ENCODE results near the gene TMEM130. TPM values are rescaled to one million over a fixed set of nuclear protein-coding genes. Genes with fewer than 3 reads are reported as not detected.
"Not testable (repeated sequence)": the region's sequence is repeated elsewhere in the genome, so short reads cannot be mapped to it uniquely, and the experiment has no call there.

Gene TMEM130
- total RNA-seq, 4 donors from 2014 or later, result 0.30 to 5.7 (median 1.8) TPM

DNA sequence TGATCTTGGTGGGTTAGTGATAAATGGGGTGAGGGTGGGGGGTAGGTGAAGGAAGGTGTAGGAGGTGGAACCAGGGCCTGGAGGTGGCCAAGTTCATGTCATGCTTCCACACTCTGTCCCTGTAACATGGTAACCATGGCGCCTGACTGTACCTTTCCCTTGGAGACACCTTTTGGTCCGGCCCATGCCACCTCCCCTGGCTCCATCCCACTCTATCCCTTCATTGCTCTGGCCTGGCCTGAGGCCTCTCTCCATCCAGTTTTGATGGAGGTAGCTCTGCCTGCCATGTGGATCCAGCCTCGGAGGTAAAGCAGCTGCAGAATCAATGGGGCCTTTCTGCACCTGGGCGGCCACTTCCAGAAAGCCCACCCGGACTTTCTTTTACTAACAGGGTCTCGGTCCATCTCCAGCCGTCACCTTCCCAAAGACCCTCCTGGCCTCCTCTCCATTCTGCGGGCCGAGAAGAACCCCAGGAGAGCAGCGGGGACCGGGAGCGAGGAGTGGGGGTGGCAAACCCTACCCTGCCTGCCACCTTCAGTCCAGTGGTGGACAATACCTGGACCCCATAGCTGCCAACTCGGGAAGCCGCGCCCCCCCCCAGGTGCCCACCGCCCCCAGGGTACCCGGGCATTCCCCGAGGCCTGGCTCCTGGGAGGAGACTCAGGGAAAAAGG is 8.0 kb upstream of the TMEM130 start:
- 23 to 31% methylated on average over 13 to 17 of the region's 18 CpGs for WGBS, 2 donors
- peaks cover 0 to 24% (median 10%) of the 10 kb centered on the region in 4 donors for H3K4me1 ChIP-seq
- peak overlapping the region; percentile 93 to 100 (median 96) for H3K4me3 ChIP-seq
- H3K36me3 ChIP-seq, result peaks cover 0 to 20% (median 0%) of the 10 kb centered on the region in 3 donors
- TF ChIP-seq, protein P1, sequence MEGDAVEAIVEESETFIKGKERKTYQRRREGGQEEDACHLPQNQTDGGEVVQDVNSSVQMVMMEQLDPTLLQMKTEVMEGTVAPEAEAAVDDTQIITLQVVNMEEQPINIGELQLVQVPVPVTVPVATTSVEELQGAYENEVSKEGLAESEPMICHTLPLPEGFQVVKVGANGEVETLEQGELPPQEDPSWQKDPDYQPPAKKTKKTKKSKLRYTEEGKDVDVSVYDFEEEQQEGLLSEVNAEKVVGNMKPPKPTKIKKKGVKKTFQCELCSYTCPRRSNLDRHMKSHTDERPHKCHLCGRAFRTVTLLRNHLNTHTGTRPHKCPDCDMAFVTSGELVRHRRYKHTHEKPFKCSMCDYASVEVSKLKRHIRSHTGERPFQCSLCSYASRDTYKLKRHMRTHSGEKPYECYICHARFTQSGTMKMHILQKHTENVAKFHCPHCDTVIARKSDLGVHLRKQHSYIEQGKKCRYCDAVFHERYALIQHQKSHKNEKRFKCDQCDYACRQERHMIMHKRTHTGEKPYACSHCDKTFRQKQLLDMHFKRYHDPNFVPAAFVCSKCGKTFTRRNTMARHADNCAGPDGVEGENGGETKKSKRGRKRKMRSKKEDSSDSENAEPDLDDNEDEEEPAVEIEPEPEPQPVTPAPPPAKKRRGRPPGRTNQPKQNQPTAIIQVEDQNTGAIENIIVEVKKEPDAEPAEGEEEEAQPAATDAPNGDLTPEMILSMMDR (IDR thresholded peaks at IDR 0.05), result no peak
- no peak for TF ChIP-seq POLR2A (IDR thresholded peaks at IDR 0.05)
- no peak for TF ChIP-seq EP300 (IDR thresholded peaks at IDR 0.05)
- H3K27ac ChIP-seq, result peak overlapping the region; percentile 83 to 99 (median 96)
- no peaks in the 10 kb centered on the region for H3K27me3 ChIP-seq
- no peaks in the 10 kb centered on the region for H3K9me3 ChIP-seq
- DNase-seq (ENCODE audit: low spot score in 2 of 2), result no peak

DNA sequence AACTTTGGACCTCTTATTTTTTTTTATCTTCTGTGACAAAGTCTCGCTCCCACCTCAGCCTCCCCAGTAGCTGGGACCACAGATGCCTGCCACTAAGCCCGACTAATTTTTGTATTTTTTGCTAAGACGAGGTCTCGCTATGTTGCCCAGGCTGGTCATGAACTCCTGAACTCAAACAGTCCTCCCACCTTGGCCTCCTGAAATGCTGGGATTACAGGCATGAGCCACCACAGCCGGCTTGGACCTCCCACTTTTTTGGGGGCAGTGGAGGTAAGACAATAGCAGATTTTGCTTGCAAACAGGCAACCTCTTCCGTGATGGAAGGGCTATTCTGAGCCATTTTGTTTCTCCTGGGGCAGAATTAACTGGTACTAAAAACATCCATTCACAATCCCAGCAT is 7.3 kb upstream of the TMEM130 start:
- no peak for DNase-seq (ENCODE audit: low spot score in 2 of 2)
- Histone ChIP-seq H3K27me3 (no peaks in the 10 kb centered on the region), H3K36me3 (peaks cover 0 to 13% (median 0%) of the 10 kb centered on the region in 3 donors), H3K4me3 (no peak overlapping the region), H3K4me1 (peaks cover 0 to 24% (median 10%) of the 10 kb centered on the region in 4 donors), H3K27ac (no peak overlapping the region), H3K9me3 (no peaks in the 10 kb centered on the region)
- no peak for TF ChIP-seq POLR2A (IDR thresholded peaks at IDR 0.05)
- no peak for TF ChIP-seq EP300 (IDR thresholded peaks at IDR 0.05)
- TF ChIP-seq, protein P1 (IDR thresholded peaks at IDR 0.05), result no peak
- 78 to 80% methylated on average over 6 of the region's 6 CpGs for WGBS, 2 donors

DNA sequence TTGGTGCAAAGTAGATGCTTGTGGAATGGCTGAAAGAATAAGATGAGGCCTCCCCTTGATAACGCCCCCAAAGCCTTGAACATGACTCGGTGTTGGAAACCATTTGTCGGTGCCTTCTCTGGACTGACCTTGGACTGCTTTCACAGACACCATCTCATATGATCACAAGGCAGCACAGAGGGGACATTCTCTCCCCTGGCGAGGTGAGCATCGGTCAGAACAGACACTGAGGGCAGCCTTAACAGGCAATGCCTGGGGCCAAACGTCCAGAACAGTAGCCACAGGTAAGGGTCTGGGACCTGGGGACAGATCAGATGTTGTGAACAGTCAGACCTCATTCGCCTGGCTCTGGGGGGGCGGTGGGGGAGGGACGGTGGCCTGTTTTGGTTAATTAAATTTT is 5.7 kb upstream of the TMEM130 start:
- no peak for DNase-seq (ENCODE audit: low spot score in 2 of 2)

DNA sequence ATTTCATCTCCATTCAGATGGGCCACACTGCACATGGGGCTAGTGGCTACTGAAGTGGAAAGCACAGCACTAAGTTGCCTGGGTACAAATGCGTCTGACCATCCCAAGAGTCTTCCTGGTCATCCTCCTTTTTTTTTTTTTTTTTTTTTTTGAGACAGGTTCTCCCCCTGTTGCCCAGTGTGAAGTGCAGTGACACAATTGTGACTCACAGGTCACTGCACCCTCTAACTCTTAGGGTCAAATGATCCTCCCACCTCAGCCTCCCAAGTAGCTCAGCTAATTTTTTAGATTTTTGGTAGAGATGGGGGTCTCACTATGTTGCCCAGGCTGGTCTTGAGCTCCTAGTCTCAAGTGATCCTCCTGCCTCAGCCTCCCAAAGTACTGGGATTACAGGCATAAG is 5.1 kb upstream of the TMEM130 start:
- TF ChIP-seq, protein P1 (IDR thresholded peaks at IDR 0.05), result no peak
- TF ChIP-seq EP300 (IDR thresholded peaks at IDR 0.05) (no peak), POLR2A (IDR thresholded peaks at IDR 0.05) (no peak)
- Histone ChIP-seq H3K27ac (no peak overlapping the region), H3K36me3 (no peaks in the 10 kb centered on the region), H3K4me1 (peaks cover 0 to 26% (median 9%) of the 10 kb centered on the region in 4 donors), H3K4me3 (no peak overlapping the region), H3K9me3 (no peaks in the 10 kb centered on the region), H3K27me3 (peaks cover 0 to 8% of the 10 kb centered on the region in 2 donors)
- 95% methylated on average over 1 of the region's 1 CpG for WGBS, 2 donors
- DNase-seq (ENCODE audit: low spot score in 2 of 2), result no peak

More for the DNA sequence above, 5.7 kb upstream of the TMEM130 start:
- H3K27ac ChIP-seq, result no peak overlapping the region
- peaks cover 0 to 26% (median 11%) of the 10 kb centered on the region in 4 donors for H3K4me1 ChIP-seq
- no peak overlapping the region for H3K4me3 ChIP-seq
- peaks cover 0 to 8% of the 10 kb centered on the region in 2 donors for H3K27me3 ChIP-seq
- H3K36me3 ChIP-seq, result no peaks in the 10 kb centered on the region
- TF ChIP-seq POLR2A (IDR thresholded peaks at IDR 0.05), result no peak
- no peak for TF ChIP-seq EP300 (IDR thresholded peaks at IDR 0.05)
- TF ChIP-seq, protein P1 (IDR thresholded peaks at IDR 0.05), result no peak
- 78 to 87% methylated on average over 9 of the region's 9 CpGs for WGBS, 2 donors
- no peaks in the 10 kb centered on the region for H3K9me3 ChIP-seq

DNA sequence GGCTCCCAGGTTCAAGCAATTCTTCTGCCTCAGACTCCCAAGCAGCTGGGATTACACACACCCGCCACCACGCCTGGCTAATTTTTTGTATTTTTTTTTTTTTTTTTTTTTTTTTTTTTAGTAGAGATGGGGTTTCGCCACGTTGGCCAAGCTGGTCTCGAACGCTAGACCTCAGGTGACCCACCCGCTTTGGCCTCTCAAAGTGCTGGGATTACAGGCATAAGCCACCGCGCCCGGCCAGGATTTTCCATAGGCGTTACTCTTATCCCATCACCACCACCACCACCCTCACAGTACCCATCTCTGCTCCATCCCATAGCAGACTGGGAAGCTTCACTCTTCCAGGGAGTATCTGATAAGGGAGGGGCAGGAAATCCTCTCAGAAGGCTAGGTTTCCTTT is 3.8 kb upstream of the TMEM130 start:
- H3K27ac ChIP-seq, result not testable (repeated sequence)

More for the DNA sequence above, 3.8 kb upstream of the TMEM130 start:
- H3K9me3 ChIP-seq; DNase-seq (ENCODE audit: low spot score in 2 of 2); H3K4me3 ChIP-seq; H3K36me3 ChIP-seq: not testable (repeated sequence)
- Histone ChIP-seq H3K4me1 (peaks cover 0 to 30% (median 7%) of the 10 kb centered on the region in 4 donors), H3K27me3 (peaks cover 0 to 19% of the 10 kb centered on the region in 2 donors)
- WGBS, 2 donors, result 85 to 88% methylated on average over 11 of the region's 11 CpGs
